ENCODE data around the gene HOXD1.

Gene HOXD1

GRCh38 chr2:176147210-176147799 is 41.2 kb upstream of the HOXD1 start:
- peaks cover 3% of the 10 kb centered on the region for H3K27me3 ChIP-seq (ENCODE audit: control insufficient read depth, insufficient read depth, low read length)
- no peaks in the 10 kb centered on the region for H3K9me3 ChIP-seq (ENCODE audit: control insufficient read depth, low read length)
- no peaks in the 10 kb centered on the region for H3K79me2 ChIP-seq
- H3K4me1 ChIP-seq = no peaks in the 10 kb centered on the region
- no peak overlapping the region for H3K27ac ChIP-seq
- H3K4me3 ChIP-seq (ENCODE audit: low read depth, low read length) = no peak overlapping the region
- no peak overlapping the region for H3K4me2 ChIP-seq (ENCODE audit: low read length)
- TF ChIP-seq, protein P1, sequence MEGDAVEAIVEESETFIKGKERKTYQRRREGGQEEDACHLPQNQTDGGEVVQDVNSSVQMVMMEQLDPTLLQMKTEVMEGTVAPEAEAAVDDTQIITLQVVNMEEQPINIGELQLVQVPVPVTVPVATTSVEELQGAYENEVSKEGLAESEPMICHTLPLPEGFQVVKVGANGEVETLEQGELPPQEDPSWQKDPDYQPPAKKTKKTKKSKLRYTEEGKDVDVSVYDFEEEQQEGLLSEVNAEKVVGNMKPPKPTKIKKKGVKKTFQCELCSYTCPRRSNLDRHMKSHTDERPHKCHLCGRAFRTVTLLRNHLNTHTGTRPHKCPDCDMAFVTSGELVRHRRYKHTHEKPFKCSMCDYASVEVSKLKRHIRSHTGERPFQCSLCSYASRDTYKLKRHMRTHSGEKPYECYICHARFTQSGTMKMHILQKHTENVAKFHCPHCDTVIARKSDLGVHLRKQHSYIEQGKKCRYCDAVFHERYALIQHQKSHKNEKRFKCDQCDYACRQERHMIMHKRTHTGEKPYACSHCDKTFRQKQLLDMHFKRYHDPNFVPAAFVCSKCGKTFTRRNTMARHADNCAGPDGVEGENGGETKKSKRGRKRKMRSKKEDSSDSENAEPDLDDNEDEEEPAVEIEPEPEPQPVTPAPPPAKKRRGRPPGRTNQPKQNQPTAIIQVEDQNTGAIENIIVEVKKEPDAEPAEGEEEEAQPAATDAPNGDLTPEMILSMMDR (IDR thresholded peaks at IDR 0.05) = no peak
- no peak overlapping the region for H2AFZ ChIP-seq
- no peaks in the 10 kb centered on the region for H3K36me3 ChIP-seq (ENCODE audit: control insufficient read depth, insufficient read depth, low read length)
- no peak overlapping the region for H3K9ac ChIP-seq

DNA sequence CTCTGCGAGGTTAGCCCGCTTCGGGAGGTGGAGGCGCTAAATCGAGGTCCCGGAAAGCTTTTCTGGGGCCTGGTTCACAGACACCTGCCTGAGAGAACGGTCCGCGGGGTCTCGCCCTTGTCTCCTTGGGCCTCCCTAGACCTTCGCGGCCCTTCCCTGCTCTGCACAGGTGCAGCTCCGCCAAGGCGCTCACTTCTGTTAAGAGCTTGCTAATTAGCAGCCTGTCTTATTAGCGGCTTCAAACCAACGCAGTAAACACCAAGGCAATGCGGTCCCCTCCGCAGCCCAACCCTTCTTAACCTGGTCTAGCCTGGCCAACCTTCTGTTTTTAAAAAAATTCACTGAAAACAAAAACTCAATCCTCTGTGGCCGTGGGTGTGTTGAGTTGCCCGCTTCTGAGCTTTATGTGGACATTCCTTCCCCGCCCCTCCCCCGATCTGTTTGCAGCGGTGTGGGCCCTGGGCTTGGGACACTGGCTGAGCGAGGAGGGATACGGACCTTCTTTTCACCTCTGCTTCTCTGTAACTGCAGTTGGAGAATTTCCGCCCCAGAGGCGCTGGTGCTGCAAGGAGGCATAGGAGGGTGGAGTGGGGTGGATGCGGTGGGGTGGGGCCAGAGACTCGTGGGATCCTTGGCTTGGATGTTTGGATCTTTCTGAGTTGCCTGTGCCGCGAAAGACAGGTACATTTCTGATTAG is 40.5 kb upstream of the HOXD1 start:
- Histone ChIP-seq H3K9me3 (ENCODE audit: control insufficient read depth, low read length) (no peaks in the 10 kb centered on the region), H3K27me3 (ENCODE audit: control insufficient read depth, insufficient read depth, low read length) (peaks cover 3% of the 10 kb centered on the region), H3K4me1 (no peaks in the 10 kb centered on the region), H3K36me3 (ENCODE audit: control insufficient read depth, insufficient read depth, low read length) (no peaks in the 10 kb centered on the region), H3K4me3 (ENCODE audit: low read depth, low read length) (no peak overlapping the region), H3K4me2 (ENCODE audit: low read length) (no peak overlapping the region), H2AFZ (no peak overlapping the region), H3K27ac (no peak overlapping the region), H3K79me2 (no peaks in the 10 kb centered on the region), H3K9ac (no peak overlapping the region)
- TF ChIP-seq, protein P1 (IDR thresholded peaks at IDR 0.05) = no peak

DNA sequence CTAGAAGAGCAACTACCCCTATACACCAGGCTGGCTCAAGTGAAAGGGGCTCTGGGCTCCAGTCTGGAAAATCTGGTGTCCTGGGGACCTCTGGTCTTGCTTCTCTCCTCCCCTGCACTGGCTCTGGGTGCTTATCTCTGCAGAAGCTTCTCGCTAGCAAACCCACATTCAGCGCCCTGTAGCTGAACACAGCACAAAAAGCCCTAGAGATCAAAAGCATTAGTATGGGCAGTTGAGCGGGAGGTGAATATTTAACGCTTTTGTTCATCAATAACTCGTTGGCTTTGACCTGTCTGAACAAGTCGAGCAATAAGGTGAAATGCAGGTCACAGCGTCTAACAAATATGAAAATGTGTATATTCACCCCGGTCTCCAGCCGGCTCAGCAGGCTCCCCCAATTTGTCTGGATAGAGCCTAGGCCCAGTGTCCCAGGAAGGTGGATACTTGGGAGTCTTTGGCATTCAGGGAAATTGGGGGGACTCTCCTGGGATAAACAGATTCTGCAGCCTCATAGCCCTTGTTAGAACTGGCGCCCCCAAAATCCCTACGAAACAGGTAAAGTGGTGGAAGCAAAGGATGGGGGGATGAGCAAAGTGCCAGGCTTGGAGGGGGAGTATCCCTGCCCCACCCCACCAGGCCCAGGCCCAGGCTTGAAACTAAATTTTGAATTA is 39.6 kb upstream of the HOXD1 start:
- H3K27me3 ChIP-seq (ENCODE audit: control insufficient read depth, insufficient read depth, low read length) = peaks cover 3% of the 10 kb centered on the region
- H3K4me2 ChIP-seq (ENCODE audit: low read length) = no peak overlapping the region
- H3K4me1 ChIP-seq = no peaks in the 10 kb centered on the region
- no peak overlapping the region for H3K4me3 ChIP-seq (ENCODE audit: low read depth, low read length)
- H3K27ac ChIP-seq = no peak overlapping the region
- no peaks in the 10 kb centered on the region for H3K79me2 ChIP-seq
- no peak overlapping the region for H2AFZ ChIP-seq
- no peaks in the 10 kb centered on the region for H3K36me3 ChIP-seq (ENCODE audit: control insufficient read depth, insufficient read depth, low read length)
- no peak overlapping the region for H3K9ac ChIP-seq
- H3K9me3 ChIP-seq (ENCODE audit: control insufficient read depth, low read length) = no peaks in the 10 kb centered on the region
- TF ChIP-seq, protein P1 (IDR thresholded peaks at IDR 0.05) = no peak

DNA sequence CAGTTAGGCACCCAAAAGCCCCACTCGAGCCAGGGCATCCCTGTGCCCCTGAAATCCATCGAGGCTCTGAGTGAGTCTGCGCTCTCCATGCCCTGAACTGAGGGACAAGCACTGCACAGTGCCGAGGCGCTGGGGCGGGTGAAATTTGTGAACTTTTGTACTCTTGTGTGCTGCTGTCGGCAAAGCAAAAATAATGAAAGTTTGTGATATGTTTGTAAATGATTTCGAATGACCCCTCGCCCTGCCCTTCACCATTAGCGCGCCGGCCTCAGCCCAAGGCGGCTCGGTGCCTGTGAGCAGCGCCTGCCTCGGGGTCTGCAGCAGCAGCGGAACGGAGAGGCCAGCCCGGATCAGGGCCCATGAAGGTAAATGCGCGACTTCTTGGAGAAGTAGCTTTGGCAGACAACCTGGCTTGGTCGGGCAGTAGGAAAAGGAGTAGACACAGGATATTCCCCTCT is 39.0 kb upstream of the HOXD1 start:
- no peaks in the 10 kb centered on the region for H3K79me2 ChIP-seq
- peaks cover 3% of the 10 kb centered on the region for H3K27me3 ChIP-seq (ENCODE audit: control insufficient read depth, insufficient read depth, low read length)
- H3K4me2 ChIP-seq (ENCODE audit: low read length) = no peak overlapping the region
- no peaks in the 10 kb centered on the region for H3K36me3 ChIP-seq (ENCODE audit: control insufficient read depth, insufficient read depth, low read length)
- H3K27ac ChIP-seq = no peak overlapping the region
- no peak overlapping the region for H2AFZ ChIP-seq
- no peaks in the 10 kb centered on the region for H3K4me1 ChIP-seq
- no peak overlapping the region for H3K9ac ChIP-seq
- H3K4me3 ChIP-seq (ENCODE audit: low read depth, low read length) = no peak overlapping the region
- TF ChIP-seq, protein P1 (IDR thresholded peaks at IDR 0.05) = no peak
- H3K9me3 ChIP-seq (ENCODE audit: control insufficient read depth, low read length) = no peaks in the 10 kb centered on the region
